IPS-NIHi7 (cell line): ENCODE data around the gene HES5.

Experiments
- DNase-seq: peaks from one replicate; pipeline ENCODE4 v3.0.0; 2012; ENCODE audit warnings: mixed read lengths; ENCODE audit errors: extremely low spot score

Gene HES5

DNA sequence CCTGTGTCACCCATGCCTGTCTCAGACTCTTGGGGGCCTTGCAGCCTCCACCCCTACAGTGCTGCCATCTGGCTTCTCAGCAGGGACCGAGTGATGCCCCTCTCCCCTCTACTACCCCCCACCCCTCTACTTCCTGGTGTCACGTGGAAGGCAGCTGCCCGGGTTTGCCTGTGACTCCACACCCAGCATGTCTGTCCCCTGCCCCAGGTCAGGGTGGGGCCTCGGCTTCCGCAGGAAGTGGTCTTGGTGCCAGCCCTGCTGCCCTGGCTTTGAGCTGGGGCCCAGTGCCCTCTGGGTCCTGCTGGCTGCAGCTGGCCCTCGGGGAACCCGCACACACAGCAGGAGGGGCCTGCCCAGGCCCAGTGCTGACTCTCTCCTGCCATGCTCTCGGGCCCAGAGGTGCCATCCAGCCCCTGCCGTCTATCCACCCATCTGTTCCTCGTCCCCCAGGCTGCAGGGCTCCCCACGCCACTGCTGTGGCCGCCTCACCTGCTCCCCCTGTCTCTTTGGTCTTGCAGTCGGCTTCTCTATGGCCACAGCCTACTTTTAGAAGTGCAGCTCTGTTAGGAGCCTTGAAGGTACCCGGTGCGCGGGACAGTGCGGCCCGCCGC lies 30.0 kb downstream of the HES5 start:
- no peak for DNase-seq

DNA sequence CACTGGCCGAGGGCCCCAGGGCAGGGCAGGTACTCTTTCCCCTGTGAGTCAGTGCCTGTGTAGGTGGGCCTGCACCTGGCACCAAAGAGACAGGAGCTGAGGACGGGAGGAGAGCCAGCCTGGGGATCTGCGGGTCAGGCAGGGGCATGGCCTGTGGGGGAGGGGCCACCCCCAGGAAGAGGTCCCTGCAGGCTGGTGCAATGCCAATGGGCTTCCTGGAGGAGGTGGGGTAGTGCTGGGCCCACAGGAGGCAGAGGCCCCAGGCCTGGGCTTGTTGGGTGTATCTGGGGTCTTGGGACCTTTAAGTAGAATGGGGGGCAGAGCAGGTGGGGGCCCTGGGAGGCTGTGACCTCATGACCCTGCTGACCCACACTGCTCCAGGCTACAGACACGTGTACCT lies 30.8 kb downstream of the HES5 start:
- no peak for DNase-seq

DNA sequence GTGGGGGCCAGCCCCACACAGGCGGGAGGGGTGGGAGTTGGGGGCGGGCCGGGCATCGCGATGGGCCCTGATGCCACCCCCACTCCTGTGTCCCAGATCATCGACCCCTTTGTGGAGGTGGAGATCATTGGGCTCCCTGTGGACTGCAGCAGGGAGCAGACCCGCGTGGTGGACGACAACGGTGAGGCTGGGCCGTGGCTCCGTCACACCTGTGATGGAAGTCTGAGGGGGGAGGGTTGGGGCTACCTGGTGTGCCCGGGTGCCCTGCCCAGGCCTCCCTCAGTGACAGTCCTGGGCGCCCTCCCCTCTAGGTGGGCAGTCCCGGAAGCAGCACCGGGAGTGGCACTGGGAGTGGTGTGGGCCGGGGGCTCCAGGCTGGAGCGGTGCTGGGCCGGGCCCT lies 31.4 kb downstream of the HES5 start:
- DNase-seq = no peak

DNA sequence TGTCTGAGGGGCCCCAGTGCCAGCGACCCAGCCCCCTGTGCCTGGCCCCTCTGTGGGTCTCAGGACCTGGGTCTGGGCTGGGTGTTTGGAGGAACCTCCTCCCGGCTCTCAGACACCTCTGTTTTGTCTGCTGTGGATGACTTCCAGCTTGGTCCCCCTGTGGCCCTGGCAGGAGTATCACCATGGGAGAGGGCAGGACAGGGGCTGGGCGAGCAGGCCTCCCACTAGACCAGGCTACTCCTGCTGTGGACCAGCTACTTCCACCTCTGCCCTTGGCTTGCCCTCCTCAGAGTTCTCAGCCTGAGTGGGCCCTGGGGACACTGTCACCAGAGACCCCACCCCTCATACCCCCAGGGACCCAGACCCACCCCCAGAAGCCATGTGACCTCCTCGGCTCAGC lies 32.2 kb downstream of the HES5 start:
- DNase-seq = no peak

DNA sequence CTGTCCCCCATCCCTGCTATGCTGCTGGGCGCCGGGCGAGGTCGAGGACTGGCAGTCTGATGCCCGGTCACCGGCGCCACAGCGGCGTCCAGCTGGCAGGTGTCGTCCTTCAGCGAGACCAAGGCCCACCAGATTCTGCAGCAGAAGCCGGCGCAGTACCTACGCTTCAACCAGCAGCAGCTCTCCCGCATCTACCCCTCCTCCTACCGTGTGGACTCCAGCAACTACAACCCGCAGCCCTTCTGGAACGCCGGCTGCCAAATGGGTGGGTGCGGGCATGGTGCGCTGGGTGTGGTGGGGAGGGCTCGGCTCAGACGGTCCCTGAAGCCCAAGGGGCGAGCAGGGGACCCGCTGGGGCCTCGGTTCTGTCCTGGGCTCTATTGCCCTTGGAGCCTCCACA lies 33.3 kb downstream of the HES5 start:
- no peak for DNase-seq

DNA sequence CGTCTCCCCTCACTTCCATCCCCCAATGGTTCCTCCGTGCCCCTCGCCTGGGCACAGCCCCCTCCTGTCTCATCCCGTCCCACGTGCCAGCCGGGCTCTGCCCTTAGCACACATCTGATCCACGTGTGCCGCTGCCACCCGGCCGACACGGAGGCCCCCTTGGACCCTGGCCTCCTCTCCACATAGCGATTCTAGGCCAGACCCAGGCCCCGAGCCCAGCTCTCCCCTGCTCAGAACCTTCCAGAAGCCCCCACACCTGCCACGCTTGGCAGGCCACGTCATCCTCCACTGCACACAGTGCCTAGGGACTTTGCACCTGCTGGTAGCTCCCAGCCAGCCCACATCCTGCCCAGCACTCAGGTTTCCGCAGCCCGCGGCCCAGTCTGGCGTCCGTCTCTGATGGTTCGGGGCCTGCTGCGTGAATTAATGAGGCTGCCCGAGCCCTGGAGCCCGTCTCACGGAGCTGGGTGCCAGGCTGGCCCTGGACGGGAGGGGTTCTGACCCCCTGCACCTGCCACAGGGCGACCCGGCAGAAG lies 33.9 kb downstream of the HES5 start:
- no peak for DNase-seq

DNA sequence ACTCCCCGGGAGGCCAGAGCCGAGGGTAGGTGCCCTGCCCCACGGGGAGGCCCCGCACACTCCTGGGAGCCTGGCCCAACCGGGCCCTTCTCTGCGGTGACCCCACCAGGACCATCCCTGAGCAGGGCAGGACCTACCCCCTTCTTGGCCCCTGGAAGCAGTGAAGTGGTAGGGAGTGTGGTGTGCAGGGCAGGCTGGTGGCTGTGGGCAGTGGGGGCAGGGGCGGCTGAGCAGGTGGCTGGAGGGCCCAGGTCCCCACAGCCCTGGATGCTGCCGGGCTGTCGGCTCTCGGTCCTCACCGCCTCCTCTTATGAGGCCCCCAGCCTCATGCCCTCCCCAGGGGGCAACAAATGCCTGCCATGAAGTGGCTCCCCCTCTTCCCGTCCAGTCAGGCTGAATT lies 34.5 kb downstream of the HES5 start:
- no peak for DNase-seq

DNA sequence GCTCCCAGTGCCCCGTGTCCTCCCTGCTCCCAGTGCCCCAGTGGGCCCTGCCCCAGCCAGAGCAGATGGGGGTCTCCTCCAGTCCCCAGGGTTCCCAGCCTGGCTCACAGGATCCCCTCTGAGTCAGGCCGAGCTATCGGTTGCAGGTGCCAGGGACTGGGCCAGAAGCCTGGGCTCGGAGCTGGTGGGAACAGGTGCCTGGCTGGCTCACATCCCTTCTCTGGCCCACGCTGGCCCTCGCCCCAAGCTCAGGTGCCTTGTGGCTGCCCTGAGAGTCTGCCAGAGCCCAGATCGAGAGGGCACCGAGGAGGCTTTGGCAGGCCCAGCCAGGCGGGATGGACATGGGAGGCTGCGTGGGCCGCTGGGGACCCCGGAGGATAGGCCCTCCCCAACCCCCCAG lies 35.0 kb downstream of the HES5 start:
- DNase-seq = no peak

DNA sequence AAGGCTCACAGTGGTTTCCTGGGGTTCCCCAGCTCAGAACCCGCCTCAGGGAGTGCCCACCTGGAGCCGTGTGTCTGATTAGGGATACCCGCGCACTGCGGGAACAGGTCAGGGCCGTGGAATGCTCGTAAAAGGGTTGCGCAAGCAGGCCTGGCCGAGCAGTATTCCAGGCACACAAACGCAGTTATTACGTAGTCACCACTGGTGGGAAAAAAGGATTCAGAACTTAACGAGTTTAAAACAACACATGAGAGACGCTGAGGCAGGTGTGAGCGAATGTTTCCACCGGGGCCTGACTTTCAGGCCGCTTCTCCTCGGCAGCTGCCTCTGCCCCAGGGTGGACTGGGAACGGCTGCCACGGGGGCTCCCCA lies 35.8 kb downstream of the HES5 start:
- DNase-seq = no peak

DNA sequence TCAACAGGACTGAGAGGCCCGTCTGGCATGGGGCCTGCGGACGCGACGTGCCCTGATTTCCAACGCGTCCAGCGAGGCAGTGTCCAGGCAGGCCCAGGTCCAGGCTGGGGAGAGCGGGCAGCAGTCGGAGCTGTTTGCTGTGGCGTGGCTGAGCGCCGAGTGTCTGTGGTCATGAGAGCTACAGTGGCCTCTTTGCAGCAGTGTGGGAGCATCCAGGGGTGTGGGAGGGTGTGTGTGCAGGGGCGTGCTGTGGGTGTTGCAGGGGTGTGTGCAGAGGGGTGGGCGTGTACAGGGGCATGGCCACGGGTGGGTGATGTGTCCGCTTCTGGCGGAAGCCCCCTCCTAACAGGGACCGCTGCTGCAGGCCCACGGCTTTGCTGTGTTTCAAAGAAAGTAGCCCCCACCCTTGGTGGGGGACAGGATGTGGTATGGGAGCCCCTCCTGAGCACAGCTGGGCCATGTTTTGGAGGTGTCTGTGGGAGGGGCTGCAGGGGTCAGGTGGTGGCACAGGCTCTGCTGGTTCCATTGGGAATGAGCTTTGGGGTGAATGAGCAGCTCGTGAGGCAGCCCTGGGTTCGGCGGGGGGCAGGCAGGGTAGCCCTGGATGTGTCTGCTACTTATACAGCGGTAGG lies 36.3 kb downstream of the HES5 start:
- no peak for DNase-seq

DNA sequence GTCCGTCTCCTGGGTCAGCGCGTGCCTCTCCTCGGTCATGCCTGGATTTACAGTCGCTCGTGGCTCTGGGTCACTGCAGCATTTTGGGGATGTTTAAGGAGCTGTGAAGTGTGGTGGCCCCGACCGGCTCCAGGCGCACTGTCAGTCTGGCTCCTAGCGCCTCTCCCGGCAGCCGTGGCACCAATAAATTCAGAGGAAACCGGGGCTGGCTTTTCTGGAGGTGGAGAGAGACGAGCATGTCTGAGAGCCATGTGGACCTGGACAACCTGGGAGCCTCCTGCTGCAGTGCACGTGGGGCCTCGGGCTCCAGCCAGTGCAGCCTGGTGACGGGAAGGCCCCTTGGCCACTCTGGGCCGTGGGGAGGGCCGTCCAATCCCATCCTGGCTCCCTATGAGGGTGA lies 36.8 kb downstream of the HES5 start:
- DNase-seq = no peak

DNA sequence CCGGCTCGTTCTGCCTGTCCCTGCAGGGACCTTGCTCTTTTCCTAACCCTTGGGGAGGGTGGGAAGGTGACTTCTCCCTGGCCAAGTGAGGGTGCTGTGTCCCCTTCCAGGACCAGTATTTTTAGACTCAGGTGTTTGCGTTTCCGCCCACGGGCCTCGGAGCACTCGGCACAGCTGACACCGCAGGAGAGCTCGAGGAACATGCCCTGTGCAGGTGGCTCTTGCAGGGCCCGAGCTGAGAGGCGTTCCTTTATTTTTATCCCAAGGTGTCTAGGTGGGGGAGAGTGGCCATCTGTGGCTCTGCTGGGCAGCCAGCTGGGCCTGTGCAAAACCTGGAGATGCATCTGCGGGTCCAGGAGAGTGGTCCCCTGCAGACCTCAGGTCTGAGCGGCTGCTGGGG lies 38.0 kb downstream of the HES5 start:
- no peak for DNase-seq

DNA sequence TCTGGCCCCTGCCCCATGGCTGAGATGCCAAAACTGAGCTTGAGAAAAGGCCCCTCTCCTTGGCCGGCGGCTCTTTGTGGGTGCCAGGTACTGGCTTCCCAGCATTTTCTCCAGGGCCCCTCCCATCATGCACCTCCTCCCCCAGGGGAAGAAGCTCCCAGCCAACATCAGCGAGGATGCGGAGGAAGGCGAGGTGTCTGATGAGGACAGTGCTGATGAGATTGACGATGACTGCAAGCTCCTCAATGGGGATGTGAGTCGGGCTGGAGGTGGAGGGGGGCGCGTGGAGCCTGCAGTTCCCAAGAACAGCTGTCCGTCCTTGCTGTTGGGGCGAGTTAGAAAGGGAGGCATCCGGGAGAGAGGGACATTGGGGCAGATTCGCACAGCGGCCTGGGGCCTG lies 40.4 kb downstream of the HES5 start:
- DNase-seq = no peak

DNA sequence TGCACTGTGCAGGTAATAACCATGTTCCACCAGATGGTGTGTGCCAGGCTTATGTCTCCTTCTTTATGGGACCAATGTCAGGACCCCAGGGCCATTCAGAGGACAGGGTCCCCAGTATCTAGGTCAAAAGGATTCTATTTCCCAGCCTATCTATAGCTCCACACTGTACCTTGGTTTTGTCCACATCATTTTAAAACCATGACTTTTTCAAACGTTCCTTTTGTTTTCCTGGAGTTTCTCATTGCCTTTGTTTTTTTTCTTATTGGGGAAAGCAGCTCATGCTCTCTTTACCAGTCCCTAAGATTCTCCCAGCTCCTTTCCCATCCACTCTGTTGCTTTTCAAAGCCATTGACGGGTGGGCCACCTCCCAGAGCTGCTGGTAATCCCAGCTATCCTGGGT lies 41.4 kb downstream of the HES5 start:
- DNase-seq = no peak

DNA sequence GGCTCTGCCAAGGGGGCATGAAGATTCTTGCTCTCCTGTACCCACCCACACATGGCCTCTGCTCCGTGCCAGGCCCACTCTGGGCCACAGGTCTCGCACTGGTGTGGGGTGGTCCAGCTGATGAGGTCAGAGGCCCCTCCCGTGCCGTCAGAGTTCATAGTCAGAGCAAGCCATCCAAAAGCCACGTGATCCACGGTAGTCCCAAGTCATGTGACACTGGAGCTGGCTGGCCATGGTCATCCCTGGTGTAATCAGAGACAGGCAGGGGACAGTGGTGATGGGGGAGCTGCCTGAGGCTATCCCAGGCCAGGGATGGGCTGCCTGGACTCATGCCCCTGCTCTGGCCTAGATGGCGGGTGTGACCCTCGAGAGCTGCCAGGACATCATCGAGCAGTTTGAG lies 43.5 kb downstream of the HES5 start:
- DNase-seq = no peak

DNA sequence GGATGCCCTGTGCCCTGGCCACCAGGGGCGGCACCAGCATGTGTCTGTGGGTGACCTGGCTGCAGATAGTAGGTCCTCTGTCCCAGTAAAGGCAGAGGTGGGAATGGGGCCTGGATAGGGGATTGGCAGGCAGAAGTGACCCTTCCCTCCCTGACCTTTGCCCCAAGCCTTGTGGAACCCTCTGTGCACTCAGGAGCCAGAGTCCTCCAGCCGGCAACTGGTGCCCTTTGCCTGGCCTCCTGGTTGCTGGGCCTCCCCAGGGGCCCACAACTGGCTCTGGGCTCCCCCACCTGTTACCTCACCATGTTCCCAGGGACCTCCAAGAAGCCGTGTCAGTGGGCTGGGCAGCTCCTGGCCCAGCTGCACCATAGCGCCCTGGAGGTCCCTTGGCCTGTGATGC lies 44.0 kb downstream of the HES5 start:
- DNase-seq = no peak

DNA sequence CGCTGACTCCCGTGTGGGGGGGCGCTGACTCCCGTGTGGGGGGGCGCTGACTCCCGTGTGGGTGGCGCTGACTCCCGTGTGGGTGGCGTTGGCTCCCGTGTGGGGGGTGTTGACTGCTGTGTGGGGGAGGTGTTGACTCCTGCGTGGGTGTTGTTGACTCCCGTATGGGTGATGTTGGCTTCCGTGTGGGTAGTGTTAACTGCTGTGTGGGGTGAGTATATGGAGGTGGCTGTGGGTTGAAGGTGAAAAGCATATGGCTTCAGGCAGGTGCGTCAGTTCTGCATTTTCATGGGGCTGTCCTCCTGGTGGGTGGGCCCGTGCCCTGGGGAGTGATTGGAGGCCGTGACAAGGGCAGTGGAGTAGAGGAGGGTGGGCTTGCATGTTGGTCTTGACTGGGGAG lies 46.1 kb downstream of the HES5 start:
- DNase-seq = no peak

DNA sequence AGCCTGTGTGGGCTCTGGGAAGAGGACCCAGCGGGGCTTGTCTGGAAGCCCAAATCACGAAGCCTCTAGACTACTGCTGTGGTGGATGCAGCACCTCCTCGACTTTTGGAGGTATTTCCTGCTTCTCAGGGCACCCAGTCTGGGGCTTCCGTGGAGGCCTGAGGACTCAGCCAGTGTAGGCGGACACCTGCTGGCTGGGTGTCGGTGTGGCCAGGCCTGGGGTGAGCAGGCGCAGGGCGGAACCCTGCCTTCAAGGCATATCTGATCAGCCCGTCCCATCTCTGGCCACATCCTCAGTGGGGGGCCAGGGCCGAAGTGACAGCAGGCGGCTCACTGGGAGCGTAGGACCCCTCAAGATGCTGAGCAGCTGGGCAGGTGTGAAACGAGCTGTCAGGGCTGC lies 47.0 kb downstream of the HES5 start:
- DNase-seq = no peak

DNA sequence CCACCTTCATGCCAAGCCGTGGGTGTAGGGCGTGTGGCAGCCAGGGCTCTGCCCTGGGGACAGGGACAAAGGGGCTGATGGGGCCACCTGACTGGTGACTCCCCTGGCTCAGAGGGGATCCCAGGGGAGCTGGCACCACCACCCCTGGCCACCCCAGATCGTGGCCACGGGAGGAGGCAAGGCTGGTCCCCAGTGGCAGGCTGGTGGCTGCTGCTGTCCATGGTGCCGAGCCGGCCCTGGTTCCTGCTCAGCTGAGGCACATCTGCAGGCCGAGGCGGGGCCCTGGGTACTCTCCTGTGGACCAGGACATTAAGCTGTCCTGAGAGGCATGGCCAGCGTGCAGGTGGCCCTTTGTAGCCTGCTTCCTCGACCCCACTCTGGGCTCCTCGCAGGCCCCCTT lies 47.5 kb downstream of the HES5 start:
- no peak for DNase-seq

DNA sequence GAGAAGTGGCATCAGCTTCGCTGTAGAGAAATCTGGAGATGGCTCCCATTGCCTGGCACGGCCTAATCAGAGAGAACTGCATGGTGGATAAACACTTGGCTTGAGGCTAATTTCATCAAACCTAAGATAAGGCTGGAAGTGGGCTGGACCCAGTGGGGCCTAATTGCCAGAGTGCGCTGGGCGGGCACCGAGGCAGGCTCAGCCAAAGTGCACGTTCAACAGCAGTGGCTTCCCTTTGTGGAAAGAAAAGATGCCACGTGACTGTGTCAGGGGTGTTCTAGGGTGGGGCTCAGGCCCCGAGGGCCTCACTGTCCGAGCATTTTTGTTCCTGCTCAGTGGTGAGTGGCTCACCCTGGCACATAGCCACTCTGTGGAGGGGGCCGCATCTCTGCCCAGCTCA lies 48.2 kb downstream of the HES5 start:
- DNase-seq = no peak

DNA sequence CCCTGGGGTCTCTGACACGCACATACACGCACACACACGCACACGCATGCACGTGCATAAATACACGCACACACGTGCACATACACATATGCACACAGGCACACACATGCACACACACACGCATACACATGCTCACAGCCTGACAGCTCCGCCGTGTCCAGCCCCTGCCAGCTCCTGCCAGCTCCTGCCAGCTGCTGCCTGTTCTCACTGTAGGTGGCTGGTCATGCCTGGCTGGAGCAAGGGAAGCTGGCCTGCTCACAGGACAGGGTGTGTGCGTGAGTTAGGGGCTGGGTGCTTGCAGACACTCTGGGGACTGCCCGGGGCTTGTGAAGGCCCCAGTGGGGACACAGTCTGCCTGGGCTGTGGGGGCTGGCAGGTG lies 49.1 kb downstream of the HES5 start:
- no peak for DNase-seq

DNA sequence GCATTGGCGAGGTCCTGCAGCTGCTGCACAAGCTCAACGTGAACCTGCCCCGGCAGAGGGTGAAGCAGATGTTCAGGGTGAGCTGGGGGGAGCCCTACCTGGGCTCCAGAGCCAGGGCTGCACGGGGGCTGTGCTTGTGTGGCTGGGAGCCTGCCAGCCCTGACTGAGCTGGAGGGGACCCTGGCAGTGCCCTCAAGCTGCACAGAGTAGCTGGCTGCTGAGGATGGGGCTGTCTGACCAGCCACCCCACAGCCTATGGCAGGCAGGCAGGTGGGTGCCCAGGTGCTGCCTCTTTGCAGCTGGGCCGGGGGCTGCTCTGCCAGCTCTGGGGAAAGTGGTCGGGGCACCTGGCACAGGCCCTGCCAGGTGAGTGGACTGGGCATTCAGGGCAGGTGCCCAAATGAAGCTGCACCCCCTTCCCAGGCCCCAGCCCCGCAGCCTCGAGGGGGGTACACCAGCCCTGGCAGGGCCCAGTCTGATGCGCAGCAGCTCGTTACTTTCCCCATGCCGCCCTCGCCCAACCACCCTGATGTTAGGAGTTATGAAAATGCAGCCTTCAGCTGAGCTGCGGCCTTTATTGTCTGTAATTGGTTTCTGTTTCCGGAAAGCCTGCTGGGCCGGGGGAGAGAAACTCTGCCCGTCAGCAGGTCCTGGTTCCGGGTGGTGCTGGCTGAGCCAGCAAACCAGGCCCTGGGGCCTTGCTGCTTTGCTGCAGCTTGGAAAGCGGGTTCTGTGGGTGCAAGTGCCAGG lies 49.7 kb downstream of the HES5 start:
- no peak for DNase-seq

DNA sequence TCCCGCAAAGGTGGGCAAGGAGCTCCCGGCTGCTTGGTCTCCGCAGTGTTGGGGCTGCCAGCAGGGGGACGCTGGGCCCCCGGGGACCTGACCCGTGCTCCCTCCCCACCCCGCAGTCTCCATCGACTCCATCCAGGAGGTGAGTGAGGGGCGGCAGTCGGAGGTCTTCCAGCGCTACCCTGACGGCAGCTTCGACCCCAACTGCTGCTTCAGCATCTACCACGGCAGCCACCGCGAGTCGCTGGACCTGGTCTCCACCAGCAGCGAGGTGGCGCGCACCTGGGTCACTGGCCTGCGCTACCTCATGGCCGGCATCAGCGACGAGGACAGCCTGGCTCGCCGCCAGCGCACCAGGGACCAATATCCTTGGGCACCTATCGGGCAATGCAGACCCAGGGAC lies 50.4 kb downstream of the HES5 start:
- DNase-seq = no peak
